HL-60/S4 treated with phorbol 12-myristate 13-acetate at 8.2 ng/mL for 4 days and 3 days (cell line): ENCODE measurements around the gene FCSK.

Experiments used
- in situ Hi-C: fragments of 300-500 bp; cut with MboI; formaldehyde crosslinking; loops from 2 replicates; pipeline ENCODE4 v1.15.0; 2022; ENCODE audit warnings: low sequenced_read_pairs

FCSK gene

GRCh38 chr16:70476272-70477020 lies 22.1 kb downstream of the FCSK start:
- in situ Hi-C loops: loop anchor here (25.0 kb wide), 1 partner anchor 89 kb away; no protein-coding TSS in a partner anchor

DNA sequence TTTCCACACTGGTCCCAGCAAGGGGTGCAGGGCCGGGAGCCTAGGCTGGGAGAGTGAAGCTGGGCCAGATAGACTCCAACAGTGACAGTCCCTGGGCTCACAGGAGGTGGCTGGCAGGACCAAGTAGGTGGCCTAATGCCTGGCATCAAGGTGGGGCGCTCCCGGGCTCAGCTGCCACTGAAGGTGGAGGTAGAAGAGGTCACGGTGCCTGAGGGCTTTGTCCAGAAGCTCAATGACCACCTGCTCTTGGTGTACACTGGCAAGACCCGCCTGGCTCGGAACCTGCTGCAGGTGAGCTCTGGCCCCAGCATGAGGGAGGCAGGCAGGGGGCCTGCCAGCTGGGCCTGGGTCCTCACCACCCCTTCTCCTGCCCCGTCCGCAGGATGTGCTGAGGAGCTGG lies 23.8 kb downstream of the FCSK start:
- in situ Hi-C loops: loop anchor here (25.0 kb wide), 1 partner anchor 91 kb away; no protein-coding TSS in a partner anchor

- in situ Hi-C loops: loop anchor here (25.0 kb wide), 1 partner anchor 92 kb away; no protein-coding TSS in a partner anchor
Observed at GRCh38 chr16:70478912-70479341, 24.5 kb downstream of the FCSK start.

DNA sequence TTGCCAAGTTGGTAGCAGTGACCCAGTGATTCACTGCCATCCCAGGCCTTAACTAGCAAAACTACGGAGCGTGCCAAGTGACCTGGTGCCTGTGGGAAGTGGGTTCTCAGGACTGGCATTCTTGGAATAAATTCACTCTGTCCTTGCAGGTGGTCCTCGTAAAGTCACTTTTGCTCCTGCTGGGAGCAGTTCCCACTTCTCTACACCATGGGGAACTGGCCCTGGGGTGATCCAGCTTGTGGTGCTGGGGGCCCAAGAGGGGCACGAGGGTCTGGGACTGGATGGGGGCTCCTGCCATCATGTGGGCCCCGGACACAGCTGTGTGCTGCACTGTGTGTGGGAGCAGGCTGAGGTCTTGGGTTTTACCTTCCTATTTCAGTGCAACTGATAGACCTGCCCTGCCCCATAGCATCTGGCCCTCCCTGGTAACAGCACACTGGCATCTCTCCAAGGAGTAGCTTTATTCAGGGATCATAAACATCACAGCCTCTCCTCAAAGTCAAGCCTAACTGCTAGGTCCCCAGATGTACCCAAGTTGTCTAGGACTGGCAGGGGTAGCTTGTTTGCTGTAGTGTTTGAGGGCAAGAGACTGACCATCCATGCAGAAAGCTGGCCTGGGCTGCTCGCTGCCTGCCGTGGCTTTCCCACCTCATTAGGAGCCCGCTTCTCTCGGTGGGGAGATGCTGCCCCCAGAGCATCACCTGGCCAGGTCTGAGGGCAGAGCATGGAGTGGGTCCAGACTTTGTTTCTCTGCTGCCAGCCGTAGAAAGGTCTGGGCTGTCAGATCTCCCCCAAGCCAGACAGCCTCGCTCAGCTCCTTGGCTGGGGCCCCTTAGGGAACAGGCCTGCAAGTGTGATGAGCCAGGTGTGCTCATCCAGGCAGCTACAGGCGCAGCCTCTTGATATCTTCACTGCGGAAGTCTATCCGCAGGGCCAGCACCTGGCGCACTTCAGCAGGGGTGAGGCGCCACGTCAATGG lies 26.0 kb downstream of the FCSK start:
- in situ Hi-C loops: loop anchor here (25.0 kb wide), 1 partner anchor 93 kb away; no protein-coding TSS in a partner anchor

- in situ Hi-C loops: loop anchor here (25.0 kb wide), 1 partner anchor 95 kb away; no protein-coding TSS in a partner anchor
Observed at GRCh38 chr16:70481929-70482536, 27.6 kb downstream of the FCSK start.

DNA sequence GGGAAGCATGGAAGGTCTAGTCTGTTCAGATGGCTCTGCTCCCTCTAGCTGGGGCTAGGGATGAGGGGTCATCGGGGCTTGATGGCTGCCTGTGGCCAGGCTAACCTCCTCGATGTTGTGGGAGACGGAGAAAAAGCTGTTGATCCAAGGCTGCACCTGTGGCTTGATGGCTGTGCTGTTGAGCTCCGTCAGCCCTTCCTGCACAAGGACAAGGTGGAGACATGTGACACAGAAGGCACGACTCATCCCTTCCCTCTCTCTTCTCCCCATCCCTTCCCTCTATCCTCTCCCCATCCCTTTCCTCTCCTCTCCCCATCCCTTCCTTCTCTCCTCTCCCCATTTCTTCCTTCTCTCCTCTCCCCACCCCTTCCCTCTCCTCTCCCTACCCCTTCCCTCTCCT lies 28.2 kb downstream of the FCSK start:
- in situ Hi-C loops: loop anchor here (25.0 kb wide), 1 partner anchor 95 kb away; no protein-coding TSS in a partner anchor

DNA sequence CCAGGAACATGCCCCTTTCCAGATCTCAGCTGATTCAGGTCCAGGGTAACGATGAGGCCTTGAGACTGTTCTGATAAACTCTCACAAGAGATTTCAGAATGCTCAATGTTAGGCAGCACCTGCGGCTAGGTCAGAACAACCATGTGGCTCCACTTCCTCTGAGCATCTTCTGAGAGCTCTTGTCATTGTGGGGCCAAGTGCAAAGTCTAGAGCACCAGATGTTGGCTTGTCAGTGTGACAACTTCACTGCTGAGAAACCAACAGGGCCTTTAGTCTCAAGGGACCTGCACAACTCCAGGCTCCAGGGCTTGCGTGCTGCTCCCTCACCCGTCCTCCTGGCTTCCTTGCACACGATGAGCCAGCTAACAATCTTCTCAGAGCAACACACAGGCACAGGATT lies 29.0 kb downstream of the FCSK start:
- in situ Hi-C loops: loop anchor here (25.0 kb wide), 1 partner anchor 96 kb away; no protein-coding TSS in a partner anchor

- in situ Hi-C loops: loop anchor here (25.0 kb wide), 1 partner anchor 98 kb away; no protein-coding TSS in a partner anchor
Observed at GRCh38 chr16:70484867-70485266, 30.5 kb downstream of the FCSK start.

GRCh38 chr16:70490261-70490660 lies 35.9 kb downstream of the FCSK start:
- in situ Hi-C loops: loop anchor here (25.0 kb wide), 1 partner anchor 103 kb away; no protein-coding TSS in a partner anchor

DNA sequence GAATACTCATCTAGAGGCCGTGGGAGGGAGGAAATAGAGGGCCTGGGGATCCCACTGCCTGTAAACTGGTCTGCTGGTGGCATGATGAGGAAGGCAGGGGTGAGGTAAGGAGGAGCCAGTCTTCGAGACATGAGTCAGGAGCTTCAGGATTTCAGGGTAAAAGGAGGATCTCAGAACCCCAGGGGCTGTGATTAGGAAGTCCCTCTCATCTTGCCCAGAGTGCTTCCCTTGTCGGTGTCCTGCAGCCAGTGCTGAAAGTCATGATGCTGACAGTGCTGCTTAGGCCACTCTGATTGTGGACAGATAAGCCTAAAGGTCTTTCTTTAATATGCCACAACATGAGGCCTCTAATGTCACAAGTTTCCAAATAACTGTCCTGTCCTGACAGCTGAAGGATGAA lies 39.4 kb downstream of the FCSK start:
- in situ Hi-C loops: loop anchor here (25.0 kb wide), 1 partner anchor 107 kb away; no protein-coding TSS in a partner anchor

DNA sequence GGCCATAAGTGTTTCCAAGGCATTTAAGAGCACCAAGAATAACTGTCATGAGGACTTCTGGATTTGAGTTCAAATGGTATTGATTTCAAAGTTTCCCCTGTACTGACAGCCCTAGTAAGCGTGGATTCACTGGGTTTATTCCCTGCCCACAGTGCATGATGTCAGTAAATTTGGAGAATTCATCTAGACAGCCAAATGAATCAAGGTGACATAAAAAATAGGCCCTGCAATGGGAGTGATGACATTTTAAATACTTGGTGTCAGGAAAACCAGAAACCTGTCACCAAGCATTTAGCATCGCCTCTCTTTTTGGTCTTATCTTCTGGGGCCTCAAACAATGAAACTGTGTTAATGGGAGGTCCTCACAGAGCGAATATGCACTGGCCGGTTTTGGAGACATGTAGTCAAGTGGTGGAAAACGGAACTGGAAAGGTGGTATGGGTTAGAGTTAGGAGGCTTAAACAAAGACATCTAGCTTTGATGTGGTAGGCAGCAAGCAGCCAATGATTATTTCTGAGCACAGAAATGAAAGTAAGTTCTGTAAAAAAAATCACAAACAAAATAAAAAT lies 39.9 kb downstream of the FCSK start:
- in situ Hi-C loops: loop anchor here (25.0 kb wide), 1 partner anchor 107 kb away; no protein-coding TSS in a partner anchor

DNA sequence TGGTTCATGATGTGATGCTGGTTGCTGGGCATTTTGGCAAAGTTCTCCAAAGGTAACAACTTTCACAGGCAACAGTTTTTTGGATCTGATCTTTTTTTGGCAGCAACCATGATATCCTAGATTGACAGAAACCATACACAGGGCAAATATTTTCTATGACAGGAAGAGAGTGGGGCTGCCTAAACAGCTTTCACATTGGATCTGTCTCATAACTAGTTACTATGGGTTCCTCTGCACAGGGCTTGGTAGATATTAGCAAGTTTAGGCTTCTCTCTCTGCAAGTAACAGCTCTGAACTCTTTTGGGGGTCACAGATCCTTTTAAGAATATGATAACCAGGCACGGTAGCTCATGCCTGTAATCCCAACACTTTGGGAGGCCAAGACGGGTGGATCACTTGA lies 40.4 kb downstream of the FCSK start:
- in situ Hi-C loops: loop anchor here (25.0 kb wide), 1 partner anchor 107 kb away; no protein-coding TSS in a partner anchor

DNA sequence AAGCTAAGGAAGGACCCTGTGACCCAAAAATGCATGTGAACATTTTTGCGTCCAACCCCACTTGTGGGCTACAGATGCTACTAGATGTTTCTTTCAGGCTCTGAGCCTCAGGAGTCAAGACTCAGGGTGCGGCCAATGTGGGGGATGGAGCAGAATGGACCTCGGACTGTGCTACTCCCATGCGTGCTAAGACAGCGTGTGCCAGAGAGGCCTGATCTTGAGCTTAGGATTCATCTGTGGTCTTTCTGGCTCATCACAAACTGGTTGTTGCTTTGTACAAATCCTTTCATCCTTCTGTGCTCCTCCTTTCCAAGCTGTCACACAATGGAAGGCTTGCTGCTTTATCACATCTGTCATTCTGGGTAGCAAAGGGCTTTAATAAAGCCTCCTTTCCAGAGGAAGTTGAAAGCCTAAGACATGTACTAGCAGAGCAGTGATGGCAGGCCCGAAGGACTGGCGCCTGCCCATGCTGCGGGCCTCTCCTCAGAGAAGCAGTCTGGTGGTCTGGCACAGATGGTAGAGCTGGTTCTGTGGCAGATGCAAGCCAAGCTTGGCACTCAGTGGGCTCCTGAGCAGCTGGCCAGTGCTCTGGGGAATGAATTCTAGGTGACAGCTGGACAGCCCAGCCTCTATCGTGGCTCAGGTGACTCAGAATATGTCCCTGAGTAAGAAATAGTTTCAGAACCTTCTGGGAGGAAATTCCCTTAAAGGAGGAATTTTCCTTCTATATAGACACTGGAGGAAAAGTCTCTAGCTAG lies 41.2 kb downstream of the FCSK start:
- in situ Hi-C loops: loop anchor here (25.0 kb wide), 1 partner anchor 108 kb away; no protein-coding TSS in a partner anchor

GRCh38 chr16:70496513-70496912 lies 42.1 kb downstream of the FCSK start:
- in situ Hi-C loops: loop anchor here (25.0 kb wide), 1 partner anchor 109 kb away; no protein-coding TSS in a partner anchor

DNA sequence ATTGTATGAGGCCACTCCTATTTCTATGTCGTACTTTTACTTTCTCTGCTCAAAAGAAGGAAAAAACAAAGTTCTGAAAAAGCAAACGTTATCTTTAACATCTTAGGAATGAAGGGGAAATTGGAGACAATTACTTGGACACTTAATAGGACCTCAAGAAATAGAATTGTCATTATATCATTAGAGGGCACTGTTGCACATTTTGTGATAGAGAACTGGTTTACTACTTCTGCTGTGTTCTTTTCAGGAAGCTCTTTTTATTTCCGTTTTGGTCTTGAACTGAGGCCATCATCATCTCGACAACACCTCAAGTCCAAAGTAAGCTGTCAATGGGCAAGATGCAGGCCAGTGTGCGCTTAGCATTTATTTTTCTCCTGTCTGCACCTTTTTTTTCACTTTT lies 54.4 kb downstream of the FCSK start:
- in situ Hi-C loops: no loop called here

- in situ Hi-C loops: no loop called here
Observed at GRCh38 chr16:70510216-70510615, 55.8 kb downstream of the FCSK start.

GRCh38 chr16:70511833-70512232 lies 57.4 kb downstream of the FCSK start:
- in situ Hi-C loops: no loop called here

DNA sequence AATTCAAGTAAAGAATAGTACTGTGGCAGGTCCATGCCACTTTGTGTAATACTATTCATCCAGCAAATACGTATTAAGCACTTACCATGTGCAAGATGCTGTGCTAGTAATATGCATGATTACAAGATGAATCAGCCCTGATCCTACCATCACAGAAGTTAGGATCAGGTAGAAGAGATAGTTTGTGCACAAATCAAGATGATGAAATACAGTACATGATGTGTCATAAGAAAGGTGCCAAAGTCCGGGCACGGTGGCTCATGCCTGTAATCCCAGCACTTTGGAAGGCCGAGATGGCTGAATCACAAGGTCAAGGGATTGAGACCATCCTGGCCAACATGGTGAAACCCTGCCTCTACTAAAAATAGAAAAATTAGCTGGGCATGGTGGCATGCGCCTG lies 58.1 kb downstream of the FCSK start:
- in situ Hi-C loops: no loop called here

DNA sequence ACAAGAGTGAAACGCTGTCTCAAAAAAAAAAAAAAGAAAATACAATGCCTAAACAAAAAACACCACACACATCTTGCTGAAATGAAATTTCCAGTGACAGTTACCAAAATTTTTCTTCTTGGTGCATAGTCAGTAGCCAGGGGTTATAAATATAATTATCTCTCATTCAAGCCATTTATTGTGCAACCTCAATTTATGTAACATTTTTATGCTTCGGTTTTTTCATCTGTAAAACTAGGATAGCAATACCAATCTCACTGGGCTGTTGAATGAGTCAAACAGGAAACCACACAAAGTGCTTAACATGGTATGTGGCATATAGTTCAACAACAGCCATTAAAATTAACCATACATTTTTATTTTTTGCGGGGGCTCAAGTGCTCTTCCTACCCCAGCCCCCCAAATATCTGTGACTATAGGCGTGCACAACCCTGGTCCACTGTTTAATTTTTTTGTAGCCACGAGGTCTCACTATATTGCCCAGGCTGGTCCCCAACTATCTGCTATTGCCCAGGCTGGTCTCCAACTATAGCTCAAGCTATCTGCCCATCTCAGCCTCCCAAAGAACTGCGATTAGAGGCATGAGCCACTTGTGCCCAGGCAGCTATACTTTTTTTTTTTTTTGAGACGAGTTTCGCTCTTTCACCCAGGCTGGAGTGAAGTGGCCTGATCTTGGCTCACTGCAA lies 66.4 kb downstream of the FCSK start:
- in situ Hi-C loops: no loop called here
